Kidney capillary endothelial cell (primary cell): ENCODE data around the gene METTL26.

Experiments used
- DNase-seq: peaks from one replicate; pipeline ENCODE4 v3.0.0-alpha.2; 2018; ENCODE audit warnings: low spot score

The METTL26 gene

GRCh38 chr16:674968-675883 lies 39.1 kb upstream of the METTL26 start, which contains the start of gene RHBDL1:
RHBDL1 (plus strand) TSS chr16:675671; CDS start chr16:675791, 120 bp downstream.
- no peak for DNase-seq

- no peak for DNase-seq
Observed at GRCh38 chr16:674214-674881, 38.2 kb upstream of the METTL26 start.

DNA sequence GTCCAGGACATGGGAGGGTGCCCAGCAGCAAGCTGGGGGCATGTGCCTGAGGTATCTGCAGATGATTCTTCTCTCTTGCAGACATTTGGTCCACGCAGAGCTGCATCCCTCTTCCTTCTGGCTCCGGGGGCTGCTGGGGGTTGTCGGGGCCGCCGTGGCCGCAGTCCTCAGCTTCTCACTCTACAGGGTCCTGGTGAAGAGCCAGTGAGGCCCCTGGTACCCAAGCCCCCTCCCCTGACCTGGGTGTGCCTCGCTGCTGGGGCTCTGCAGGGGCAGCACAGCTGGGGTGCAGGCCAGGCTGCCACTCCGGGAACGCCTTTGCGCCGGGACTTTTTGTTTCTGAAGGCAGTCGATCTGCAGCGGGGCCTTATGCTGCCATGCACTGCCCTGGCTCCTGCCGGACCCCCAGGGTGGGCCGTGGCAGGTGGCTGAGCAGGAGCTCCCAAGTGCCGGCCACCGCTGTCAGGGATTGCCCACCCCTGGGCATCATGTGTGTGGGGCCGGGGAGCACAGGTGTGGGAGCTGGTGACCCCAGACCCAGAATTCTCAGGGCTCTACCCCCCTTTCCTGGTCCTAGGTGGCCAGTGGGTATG lies 37.4 kb upstream of the METTL26 start:
- no peak for DNase-seq

- DNase-seq, result no peak
Observed at GRCh38 chr16:672851-673250, 36.7 kb upstream of the METTL26 start.

DNA sequence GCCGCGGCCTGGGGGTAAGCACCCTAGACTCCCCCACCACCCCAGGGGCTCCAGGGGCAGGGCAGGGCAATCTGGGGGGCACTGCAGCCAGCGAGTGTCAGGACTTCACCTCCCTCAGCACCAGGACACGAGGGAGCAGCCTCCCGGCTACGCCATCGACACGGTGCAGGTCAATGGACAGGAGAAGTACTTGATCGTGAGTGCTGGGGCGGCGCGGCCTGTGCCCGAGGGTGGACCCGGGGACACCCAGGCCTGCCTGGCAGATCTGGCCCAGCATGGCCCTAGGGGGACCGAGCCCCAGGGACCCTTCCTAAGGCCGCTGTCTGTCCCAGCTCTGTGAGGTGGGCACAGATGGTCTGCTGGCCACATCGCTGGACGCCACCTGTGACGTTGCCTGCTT lies 36.3 kb upstream of the METTL26 start:
- DNase-seq, result no peak

DNA sequence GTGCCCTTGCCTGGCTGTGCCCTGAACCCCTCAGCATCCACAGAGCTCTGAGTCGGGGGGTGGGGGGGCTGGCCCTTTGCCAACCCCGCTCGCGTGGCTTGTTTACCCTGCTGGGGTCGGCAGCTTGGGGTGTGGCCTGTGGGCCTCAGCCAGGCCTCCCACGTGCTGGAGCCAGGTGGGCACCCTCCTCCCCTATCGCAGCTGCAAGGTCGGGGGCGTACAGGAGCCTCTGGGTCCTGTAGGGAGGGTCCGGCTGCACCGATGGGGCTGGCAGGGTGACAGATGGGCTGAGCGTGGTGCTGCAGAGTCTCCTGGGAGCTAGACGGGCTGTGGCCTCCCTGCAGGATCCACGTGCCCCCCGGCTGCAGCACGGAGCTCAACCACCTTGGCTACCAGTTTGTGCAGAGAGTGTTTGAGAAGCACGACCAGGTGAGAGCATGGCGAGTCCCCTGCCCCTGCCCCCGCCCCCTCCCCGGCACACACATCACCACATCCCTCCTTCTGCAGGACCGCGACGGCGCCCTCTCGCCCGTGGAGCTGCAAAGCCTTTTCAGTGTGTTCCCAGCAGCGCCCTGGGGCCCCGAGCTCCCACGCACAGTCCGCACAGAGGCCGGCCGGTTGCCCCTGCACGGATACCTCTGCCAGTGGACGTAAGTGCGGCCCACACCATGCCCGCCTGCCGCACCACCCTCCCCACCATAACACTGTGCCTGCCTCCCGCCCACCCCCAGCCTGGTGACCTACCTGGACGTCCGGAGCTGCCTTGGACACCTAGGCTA lies 35.4 kb upstream of the METTL26 start:
- DNase-seq, result no peak

DNA sequence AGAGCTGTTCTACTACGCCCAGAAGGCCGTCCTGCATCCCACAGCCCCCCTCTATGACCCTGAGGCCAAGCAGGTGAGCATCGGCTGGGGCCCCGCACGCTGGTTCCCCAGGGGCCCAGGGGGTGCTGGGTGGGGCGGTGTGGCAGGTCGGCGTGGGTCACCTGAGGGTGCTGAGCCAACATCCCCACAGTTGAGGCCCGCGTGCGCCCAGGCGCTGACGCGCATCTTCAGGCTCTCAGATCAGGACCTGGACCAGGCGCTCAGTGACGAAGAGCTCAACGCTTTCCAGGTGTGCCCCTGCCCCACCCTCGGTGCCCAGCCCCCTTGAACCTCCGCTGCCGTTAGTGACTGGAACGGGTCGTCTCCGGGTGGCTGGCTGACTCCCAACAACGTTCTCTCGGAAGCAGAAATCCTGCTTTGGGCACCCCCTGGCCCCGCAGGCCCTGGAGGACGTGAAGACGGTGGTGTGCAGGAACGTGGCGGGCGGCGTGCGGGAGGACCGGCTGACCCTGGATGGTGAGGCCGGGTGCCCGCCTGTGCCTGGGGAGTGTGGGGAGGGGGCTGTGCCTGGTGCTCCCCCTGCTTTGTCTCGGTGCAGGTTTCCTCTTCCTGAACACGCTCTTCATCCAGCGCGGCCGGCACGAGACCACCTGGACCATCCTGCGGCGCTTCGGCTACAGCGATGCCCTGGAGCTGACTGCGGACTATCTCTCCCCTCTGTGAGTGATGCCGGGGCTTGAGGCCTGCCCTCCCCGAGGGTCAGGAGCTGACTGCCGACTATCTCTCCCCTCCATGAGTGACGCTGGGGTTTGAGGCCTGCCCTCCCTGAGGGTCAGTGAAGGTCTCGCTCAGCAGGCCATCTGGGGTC lies 34.6 kb upstream of the METTL26 start:
- no peak for DNase-seq

DNA sequence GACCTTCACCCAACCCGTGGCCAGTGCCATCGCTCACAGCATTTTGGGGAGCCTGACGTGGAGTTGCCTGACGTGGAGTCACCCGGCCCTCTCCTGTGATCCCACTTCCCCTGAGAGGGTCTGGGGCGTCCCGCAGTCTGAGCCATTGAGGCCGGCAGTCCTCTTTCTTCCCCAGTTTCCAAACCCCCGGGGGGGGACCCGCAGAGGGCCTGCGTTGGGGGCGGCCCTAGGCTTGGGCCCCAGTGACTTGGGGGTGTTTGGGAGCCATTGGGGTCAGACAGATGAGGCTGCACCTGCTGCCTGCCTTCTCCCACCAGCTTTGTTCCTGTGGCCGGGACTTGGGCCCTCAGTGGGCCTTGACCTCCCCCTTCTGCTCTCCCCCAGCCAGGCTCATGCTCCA lies 33.6 kb upstream of the METTL26 start:
- no peak for DNase-seq

DNA sequence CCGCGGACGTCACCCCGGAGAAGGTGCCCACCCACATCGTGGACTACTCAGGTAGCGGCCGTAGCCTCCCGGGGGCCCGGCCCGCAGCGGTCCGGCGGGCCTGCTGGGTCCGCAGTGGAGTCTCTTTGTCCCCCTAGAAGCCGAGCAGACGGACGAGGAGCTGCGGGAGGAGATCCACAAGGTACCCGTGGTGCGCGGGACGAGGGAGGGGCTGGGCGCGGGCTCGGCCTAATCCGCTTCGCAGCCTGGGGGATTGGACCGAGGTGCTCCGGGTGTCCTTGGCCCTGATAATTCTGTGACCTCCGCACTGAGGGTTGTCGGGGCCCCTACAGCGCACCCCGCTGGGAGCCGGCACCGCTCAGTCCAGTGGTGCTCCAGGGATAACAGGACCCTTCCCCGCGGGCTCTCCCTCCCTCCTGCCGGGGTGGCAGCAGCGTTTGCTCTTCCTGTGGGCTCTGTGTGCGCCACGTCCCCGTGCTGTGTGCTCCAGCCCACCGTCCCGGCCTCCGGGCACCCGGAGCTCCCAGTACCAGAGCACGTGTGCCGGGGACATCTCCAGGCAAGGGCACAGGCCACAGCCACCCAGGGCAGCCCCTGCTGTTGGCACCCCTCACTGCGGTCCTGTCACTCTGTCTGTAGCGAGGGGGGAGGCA lies 32.5 kb upstream of the METTL26 start:
- DNase-seq, result no peak

GRCh38 chr16:667780-668518 lies 31.8 kb upstream of the METTL26 start, which contains the start of gene RHOT2:
RHOT2 (plus strand) TSS chr16:668132; CDS start chr16:668200, 68 bp downstream.
- DNase-seq, result peak; percentile 82

- no peak for DNase-seq
Observed at GRCh38 chr16:667113-667779, 31.1 kb upstream of the METTL26 start.

- no peak for DNase-seq
Observed at GRCh38 chr16:666572-666971, 30.5 kb upstream of the METTL26 start.

GRCh38 chr16:662597-662996 lies 26.5 kb upstream of the METTL26 start:
- no peak for DNase-seq

DNA sequence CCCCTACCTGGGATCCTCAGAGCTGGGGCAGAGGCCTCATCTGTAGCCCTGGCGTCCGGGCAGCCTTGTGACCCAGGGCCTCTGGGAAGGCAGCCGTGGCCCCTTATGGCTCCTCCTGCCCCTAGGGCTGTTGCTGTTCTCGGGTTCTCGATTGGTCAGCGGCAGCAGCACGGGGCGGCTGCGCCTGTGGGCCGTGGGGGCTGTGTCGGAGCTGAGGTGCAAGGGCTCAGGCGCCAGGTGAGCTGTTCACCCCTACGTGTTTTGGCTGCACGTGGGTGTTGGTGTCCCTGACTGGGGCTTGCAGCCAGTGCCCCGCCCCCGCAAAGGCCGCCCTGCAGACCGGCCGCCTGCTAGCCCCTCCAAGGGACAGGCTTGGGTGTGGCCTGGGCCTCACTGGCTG lies 26.0 kb upstream of the METTL26 start:
- DNase-seq, result no peak

DNA sequence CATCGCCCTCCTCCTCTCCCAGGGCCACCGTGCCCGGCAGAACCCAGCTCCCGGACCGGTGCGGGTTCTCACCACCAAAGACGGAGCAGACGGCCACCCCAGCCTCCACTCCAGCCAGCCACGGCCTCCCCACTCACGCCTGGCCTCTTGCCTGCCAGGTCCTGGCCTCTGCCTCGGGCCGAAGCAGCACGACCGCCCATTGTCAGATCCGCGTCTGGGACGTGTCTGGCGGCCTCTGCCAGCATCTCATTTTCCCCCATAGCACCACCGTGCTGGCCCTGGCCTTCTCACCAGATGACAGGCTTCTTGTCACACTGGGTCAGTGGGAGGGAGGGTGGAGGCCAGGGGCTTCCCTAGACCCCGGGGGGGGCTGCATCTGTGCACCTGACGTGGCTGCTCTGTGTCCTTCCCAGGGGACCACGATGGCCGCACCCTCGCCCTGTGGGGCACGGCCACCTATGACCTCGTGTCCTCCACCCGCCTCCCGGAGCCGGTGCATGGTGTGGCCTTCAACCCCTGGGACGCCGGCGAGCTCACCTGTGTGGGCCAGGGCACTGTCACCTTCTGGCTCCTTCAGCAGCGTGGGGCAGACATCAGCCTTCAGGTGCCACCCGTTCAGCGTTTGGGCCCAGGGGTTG lies 25.2 kb upstream of the METTL26 start:
- DNase-seq, result no peak

DNA sequence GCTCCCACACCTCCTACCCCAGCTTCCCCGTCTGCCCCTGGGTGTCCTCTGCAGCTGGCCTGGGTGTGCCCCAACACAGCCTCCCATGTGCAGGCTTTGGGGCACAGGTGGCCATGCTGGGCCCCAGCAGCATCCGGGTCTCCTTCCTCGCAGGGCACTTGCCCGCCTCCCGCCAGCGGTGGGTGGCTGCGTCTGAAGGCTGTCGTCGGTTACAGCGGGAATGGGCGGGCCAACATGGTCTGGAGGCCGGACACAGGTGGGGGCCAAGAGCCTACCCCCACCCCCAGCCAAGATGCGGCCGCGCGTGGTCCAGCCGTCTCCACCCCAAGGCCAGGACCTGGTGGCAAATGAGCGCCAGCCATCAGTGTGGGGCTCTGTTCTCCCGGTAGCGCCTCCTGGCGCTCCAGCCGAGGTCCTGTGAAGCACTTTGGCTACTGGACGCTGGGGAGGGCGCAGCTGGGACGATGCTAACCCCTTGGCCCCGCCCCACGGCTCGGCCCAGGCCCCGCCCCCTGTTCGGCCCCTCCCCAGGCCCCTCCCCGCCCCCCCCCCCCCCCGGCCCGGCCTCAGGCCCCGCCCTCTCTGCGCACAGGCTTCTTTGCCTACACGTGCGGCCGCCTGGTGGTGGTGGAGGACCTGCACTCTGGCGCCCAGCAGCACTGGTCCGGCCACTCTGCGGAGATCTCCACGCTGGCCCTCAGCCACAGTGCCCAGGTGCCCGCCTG lies 24.5 kb upstream of the METTL26 start:
- peak; percentile 91 for DNase-seq

DNA sequence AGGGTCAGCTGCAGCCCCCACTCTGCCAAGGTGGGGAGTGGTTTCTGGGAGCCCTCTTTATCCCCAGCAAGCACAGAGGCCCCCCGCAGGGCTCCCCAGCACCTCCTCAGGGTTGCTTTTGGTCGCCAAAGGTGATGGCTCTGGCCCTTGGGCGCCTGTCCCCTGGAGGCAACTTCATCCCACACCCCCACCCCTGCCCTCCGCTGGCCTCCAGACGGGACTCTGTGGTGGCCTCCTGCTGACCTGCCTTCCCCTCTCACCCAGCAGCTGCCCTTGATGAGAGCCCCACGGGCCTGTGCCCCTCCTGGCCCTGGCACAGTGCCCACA lies 24.0 kb upstream of the METTL26 start:
- DNase-seq, result no peak

DNA sequence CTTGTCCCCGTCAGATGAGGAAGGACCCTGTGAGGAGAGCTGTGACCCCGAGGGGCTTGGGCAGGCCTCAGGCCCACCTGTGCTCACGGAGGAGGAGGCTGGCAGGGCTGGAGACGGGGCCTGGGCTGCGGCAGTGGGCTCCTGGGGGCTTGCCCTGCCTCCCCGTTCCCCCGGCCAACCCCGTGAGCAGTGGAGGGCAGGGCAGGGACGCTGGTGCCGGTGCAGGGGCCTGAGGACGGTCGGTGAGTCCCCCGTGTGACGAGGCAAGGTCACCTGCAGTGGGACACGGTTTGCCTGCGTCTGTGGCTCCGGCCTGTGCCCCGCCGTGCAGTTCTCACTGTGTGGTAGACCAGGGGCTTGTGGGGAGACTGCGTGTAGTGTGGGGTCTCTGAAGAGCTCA lies 23.5 kb upstream of the METTL26 start:
- no peak for DNase-seq
